GM12891 (cell line): ENCODE measurements around the gene STRIT1.

Experiments used
- DNase-seq: peaks from one replicate; pipeline ENCODE4 v3.0.0; 2011; ENCODE audit warnings: low spot score; ENCODE audit not compliant: insufficient read length
- FAIRE-seq: peaks from 2 replicates; lab custom pipeline; 2011; peaks lifted over from hg19 to GRCh38; lab: Jason Lieb, UNC
- PAX5 ChIP-seq: IDR thresholded peaks from 2 replicates; pipeline ENCODE4 v1.6.1; 2011; ENCODE audit warnings: low read length, moderate library complexity, mild to moderate bottlenecking; ENCODE audit not compliant: insufficient read depth, severe bottlenecking
- POLR2A ChIP-seq: IDR thresholded peaks from 2 replicates; pipeline ENCODE4 v1.6.1; 2011; ENCODE audit warnings: low read depth, low read length, control low read depth
- POLR2AphosphoS5 ChIP-seq: IDR thresholded peaks from 2 replicates; pipeline ENCODE4 v1.6.1; 2011; ENCODE audit warnings: low read depth, low read length, control low read depth
- POU2F2 ChIP-seq: IDR thresholded peaks from 2 replicates; pipeline ENCODE4 v1.6.1; 2011; ENCODE audit warnings: low read depth, mild to moderate bottlenecking, control low read depth, low read length, moderate library complexity
- SPI1 ChIP-seq: IDR thresholded peaks from 2 replicates; pipeline ENCODE4 v1.6.1; 2011; ENCODE audit warnings: low read depth, low read length, control low read depth
- TAF1 ChIP-seq: IDR thresholded peaks from 2 replicates; pipeline ENCODE4 v1.6.1; 2011; ENCODE audit warnings: low read depth, low read length, control low read depth

STRIT1 gene

GRCh38 chr3:155302481-155302880 is 9.0 kb upstream of the STRIT1 start:
- DNase-seq (no peak), FAIRE-seq (no peak)
- TF ChIP-seq TAF1 (no peak), POLR2A (no peak), PAX5 (no peak), SPI1 (no peak), POU2F2 (no peak), POLR2AphosphoS5 (no peak)

- no peak for DNase-seq
- TF ChIP-seq SPI1 (no peak), POLR2AphosphoS5 (no peak), POU2F2 (no peak), PAX5 (no peak), TAF1 (no peak), POLR2A (no peak)
- no peak for FAIRE-seq
Observed at GRCh38 chr3:155297100-155297499, 3.6 kb upstream of the STRIT1 start.

- FAIRE-seq (no peak), DNase-seq (no peak)
- TF ChIP-seq SPI1 (no peak), POU2F2 (no peak), POLR2AphosphoS5 (no peak), TAF1 (no peak), PAX5 (no peak), POLR2A (no peak)
Observed at GRCh38 chr3:155296413-155296812, 2.9 kb upstream of the STRIT1 start.

- DNase-seq (no peak), FAIRE-seq (no peak)
- TF ChIP-seq POU2F2 (no peak), POLR2A (no peak), SPI1 (no peak), POLR2AphosphoS5 (no peak), PAX5 (no peak), TAF1 (no peak)
Observed at GRCh38 chr3:155292693-155293092, 790 bp downstream of the STRIT1 start.

GRCh38 chr3:155292133-155292532 is 1.4 kb downstream of the STRIT1 start:
- DNase-seq (no peak), FAIRE-seq (no peak)
- TF ChIP-seq TAF1: no peak
- no peak for TF ChIP-seq POLR2AphosphoS5
- TF ChIP-seq SPI1: no peak
- no peak for TF ChIP-seq PAX5
- TF ChIP-seq POU2F2: no peak
- no peak for TF ChIP-seq POLR2A

- DNase-seq: no peak
- no peak for FAIRE-seq
- no peak for TF ChIP-seq SPI1
- no peak for TF ChIP-seq PAX5
- TF ChIP-seq POLR2A: no peak
Observed at GRCh38 chr3:155286736-155287135, 6.7 kb downstream of the STRIT1 start.

GRCh38 chr3:155285936-155286335 is 7.5 kb downstream of the STRIT1 start:
- DNase-seq (no peak), FAIRE-seq (no peak)
- no peak for TF ChIP-seq POU2F2
- no peak for TF ChIP-seq TAF1
- no peak for TF ChIP-seq SPI1
- TF ChIP-seq POLR2A: no peak
- no peak for TF ChIP-seq PAX5
- TF ChIP-seq POLR2AphosphoS5: no peak

GRCh38 chr3:155283092-155284056 is 10.1 kb downstream of the STRIT1 start:
- TF ChIP-seq TAF1: no peak
- no peak for TF ChIP-seq POLR2A
- TF ChIP-seq POU2F2: no peak
- TF ChIP-seq SPI1: no peak
- TF ChIP-seq POLR2AphosphoS5: no peak
- no peak for TF ChIP-seq PAX5
- no peak for FAIRE-seq
- no peak for DNase-seq

GRCh38 chr3:155282385-155283091 is 10.9 kb downstream of the STRIT1 start:
- DNase-seq (no peak), FAIRE-seq (no peak)
- TF ChIP-seq POU2F2 (no peak), SPI1 (no peak), POLR2A (no peak), PAX5 (no peak), POLR2AphosphoS5 (no peak), TAF1 (no peak)
